ENCODE data around the gene ADISSP.

GRCh38 chr20:3740615-3741301 is 26.8 kb downstream of the ADISSP start:
- TF ChIP-seq CTCF (IDR thresholded peaks at IDR 0.05; ENCODE audit: extremely low read depth in 1 of 2, insufficient read depth in 1 of 2, low read depth in 1 of 2, low read length in 2 of 2) (no peak), POLR2AphosphoS5 (IDR thresholded peaks at IDR 0.05; ENCODE audit: insufficient read depth, low read depth, low read length) (no peak), MYC (IDR thresholded peaks at IDR 0.05; ENCODE audit: low read depth, low read length) (no peak), EZH2 (IDR thresholded peaks at IDR 0.05; ENCODE audit: borderline replicate concordance, low read depth, low read length, severe bottlenecking) (no peak), POLR2A (IDR thresholded peaks at IDR 0.05; ENCODE audit: low read depth, low read length) (no peak), MAX (IDR thresholded peaks at IDR 0.05; ENCODE audit: insufficient read depth, insufficient read length) (no peak), GATA2 (IDR thresholded peaks at IDR 0.05; ENCODE audit: insufficient read depth, insufficient read length, low read depth, low read length) (no peak), JUN (IDR thresholded peaks at IDR 0.05; ENCODE audit: borderline replicate concordance, insufficient read depth, insufficient read length, low read depth) (no peak)

Data from endothelial cell of umbilical vein (primary cell).